GM12873 (cell line): ENCODE measurements around the gene CRIP1.

Experiments used
- CTCF ChIP-seq: IDR thresholded peaks from 2 replicates; pipeline ENCODE4 v1.5.1; 2012; ENCODE audit warnings: low read depth, mild to moderate bottlenecking, moderate library complexity, low read length, control low read depth; ENCODE audit not compliant: insufficient read depth; ENCODE audit errors: missing control alignments

The CRIP1 gene

GRCh38 chr14:105453847-105454246, 32.8 kb upstream of the CRIP1 start:
- no peak for TF ChIP-seq CTCF

GRCh38 chr14:105455086-105455640, 31.5 kb upstream of the CRIP1 start:
- no peak for TF ChIP-seq CTCF

GRCh38 chr14:105455766-105456660, 30.7 kb upstream of the CRIP1 start:
- no peak for TF ChIP-seq CTCF

- no peak for TF ChIP-seq CTCF
Observed at GRCh38 chr14:105456736-105457617, 29.7 kb upstream of the CRIP1 start.

GRCh38 chr14:105458010-105458409, 28.7 kb upstream of the CRIP1 start:
- TF ChIP-seq CTCF: no peak

GRCh38 chr14:105458571-105458970, 28.1 kb upstream of the CRIP1 start:
- TF ChIP-seq CTCF: no peak

- TF ChIP-seq CTCF: no peak
Observed at GRCh38 chr14:105460116-105460515, 26.6 kb upstream of the CRIP1 start.
